IMR-90 (cell line): ENCODE results near the gene ASPHD2. TPM values are rescaled to one million over a fixed set of nuclear protein-coding genes. Genes with fewer than 3 reads are reported as not detected.

Source experiments
- ATAC-seq: fragments of 200-7000 bp; cut with Tn5 transposase; 2 replicates; pipeline ENCODE4 v1.9.1; 2020; ENCODE audit warnings: low read depth, mild to moderate bottlenecking, moderate library complexity
- BruUV-seq: library from RNA; stranded (reverse); fragments of 400-500 nt; replicated peaks from 2 replicates; lab custom pipeline; 2021; lab: Mats Ljungman, UMichigan
- CTCF ChIA-PET: fragments of 300-600 bp; formaldehyde crosslinking; extraction: SDS; loops from one replicate; lab custom pipeline; 2021; ENCODE audit warnings: antibody characterized with exemption; lab: Yijun Ruan, JAX
- POLR2A ChIA-PET: fragments of 300-600 bp; sonication (Branson Sonifier 250); formaldehyde crosslinking; loops from one replicate; lab custom pipeline; 2022; ENCODE audit warnings: antibody characterized with exemption; ENCODE audit not compliant: unreplicated experiment; lab: Charles Lee
- DNase-seq: peaks from one replicate; pipeline ENCODE4 v3.0.0; 2013
- H2AFZ ChIP-seq: replicated peaks from 2 replicates; pipeline ENCODE3; 2013; ENCODE audit warnings: low read length, mild to moderate bottlenecking; ENCODE audit not compliant: poor library complexity
- H2AK5ac ChIP-seq: 2 replicates; pipeline ENCODE4 v1.6.1; 2013; ENCODE audit warnings: low read depth, low read length, inconsistent platforms
- H2AK9ac ChIP-seq: replicated peaks from 2 replicates; pipeline ENCODE3; 2013; ENCODE audit warnings: mild to moderate bottlenecking, low read depth, low read length, moderate library complexity; ENCODE audit not compliant: poor library complexity
- H2BK120ac ChIP-seq: 2 replicates; pipeline ENCODE4 v1.6.1; 2013; ENCODE audit warnings: low read depth, low read length, inconsistent platforms
- H2BK15ac ChIP-seq: 3 replicates; pipeline ENCODE4 v1.6.1; 2013; ENCODE audit warnings: low read depth, low read length, inconsistent platforms
- H2BK20ac ChIP-seq: 2 replicates; pipeline ENCODE4 v1.6.1; 2013; ENCODE audit warnings: low read depth, mild to moderate bottlenecking, inconsistent platforms, low read length, moderate library complexity
- H2BK5ac ChIP-seq: 2 replicates; pipeline ENCODE4 v1.6.1; 2013; ENCODE audit warnings: mild to moderate bottlenecking, low read depth, low read length, inconsistent platforms; ENCODE audit not compliant: poor library complexity, severe bottlenecking
- H3K14ac ChIP-seq: replicated peaks from 2 replicates; pipeline ENCODE4 v1.6.1; 2013; ENCODE audit warnings: low read depth, low read length, inconsistent platforms
- H3K18ac ChIP-seq: 2 replicates; pipeline ENCODE4 v1.6.1; 2013; ENCODE audit warnings: low read depth, low read length, control low read depth
- H3K23ac ChIP-seq: 2 replicates; pipeline ENCODE4 v1.6.1; 2013; ENCODE audit warnings: low read depth, low read length, inconsistent platforms
- H3K27ac ChIP-seq: 2 replicates; pipeline ENCODE4 v1.5.1; 2013; ENCODE audit warnings: mild to moderate bottlenecking, control low read depth, low read length; ENCODE audit not compliant: insufficient read depth
- H3K27me3 ChIP-seq: 2 replicates; pipeline ENCODE4 v1.6.1; 2013; ENCODE audit warnings: low read length; ENCODE audit not compliant: control insufficient read depth, insufficient read depth
- H3K36me3 ChIP-seq: 2 replicates; pipeline ENCODE4 v1.6.1; 2013; ENCODE audit warnings: low read length, mixed read lengths; ENCODE audit not compliant: control insufficient read depth, insufficient read depth
- H3K4ac ChIP-seq: 2 replicates; pipeline ENCODE4 v1.6.1; 2013; ENCODE audit warnings: low read depth, low read length, inconsistent platforms
- H3K4me1 ChIP-seq: 2 replicates; pipeline ENCODE4 v1.6.1; 2013; ENCODE audit warnings: low read length, mixed read lengths; ENCODE audit not compliant: control insufficient read depth, insufficient read depth
- H3K4me2 ChIP-seq: 2 replicates; pipeline ENCODE4 v1.6.1; 2013; ENCODE audit warnings: low read depth, mild to moderate bottlenecking, control low read depth, low read length, moderate library complexity
- H3K4me3 ChIP-seq: 2 replicates; pipeline ENCODE4 v1.5.1; 2013; ENCODE audit warnings: low read depth, mild to moderate bottlenecking, control low read depth, low read length, moderate library complexity; ENCODE audit not compliant: insufficient read depth
- H3K56ac ChIP-seq: 2 replicates; pipeline ENCODE4 v1.6.1; 2013; ENCODE audit warnings: low read length, inconsistent platforms; ENCODE audit not compliant: insufficient read depth; ENCODE audit errors: extremely low read depth
- H3K79me1 ChIP-seq, 2 experiments: 2 replicates each; pipeline ENCODE4 v1.6.1; 2013; ENCODE audit warnings: low read length in 2 of 2, inconsistent platforms in 1 of 2, low read depth in 1 of 2
- H3K9ac ChIP-seq: 2 replicates; pipeline ENCODE4 v1.6.1; 2013; ENCODE audit warnings: low read depth, low read length, control low read depth
- H3K9me1 ChIP-seq: 2 replicates; pipeline ENCODE4 v1.6.1; 2013; ENCODE audit warnings: low read length, inconsistent platforms; ENCODE audit not compliant: insufficient read depth
- H3K9me3 ChIP-seq: 2 replicates; pipeline ENCODE4 v1.6.1; 2013; ENCODE audit warnings: low read length; ENCODE audit not compliant: control insufficient read depth, insufficient read depth
- H4K20me1 ChIP-seq: 2 replicates; pipeline ENCODE4 v1.6.1; 2013; ENCODE audit warnings: low read length, inconsistent platforms; ENCODE audit not compliant: insufficient read depth
- H4K5ac ChIP-seq: 2 replicates; pipeline ENCODE4 v1.6.1; 2013; ENCODE audit warnings: mild to moderate bottlenecking, low read depth, low read length, control low read depth
- H4K8ac ChIP-seq, 2 experiments: 2 replicates each; pipeline ENCODE4 v1.6.1; 2013; ENCODE audit warnings: low read depth in 2 of 2, low read length in 2 of 2, control low read depth in 1 of 2, inconsistent platforms in 1 of 2
- H4K91ac ChIP-seq: 2 replicates; pipeline ENCODE4 v1.6.1; 2013; ENCODE audit warnings: low read depth, low read length, inconsistent platforms; ENCODE audit not compliant: insufficient read depth
- BHLHE40 ChIP-seq: fragments of 150-350 bp; IDR thresholded peaks from 2 replicates; pipeline ENCODE4 v1.6.1; 2016; ENCODE audit warnings: mild to moderate bottlenecking, low read depth, low read length
- CEBPB ChIP-seq: IDR thresholded peaks from 2 replicates; pipeline ENCODE4 v1.6.1; 2012; ENCODE audit warnings: low read depth, low read length, improper control_type of control experiment
- CHD1 ChIP-seq: IDR thresholded peaks from 2 replicates; pipeline ENCODE4 v1.6.1; 2012; ENCODE audit warnings: low read depth, low read length, improper control_type of control experiment
- FOS ChIP-seq: fragments of 150-350 bp; IDR thresholded peaks from 2 replicates; pipeline ENCODE4 v1.6.1; 2016; ENCODE audit warnings: low read depth, low read length
- MAFK ChIP-seq: IDR thresholded peaks from 2 replicates; pipeline ENCODE4 v1.6.1; 2012; ENCODE audit warnings: low read depth, low read length, improper control_type of control experiment
- MAZ ChIP-seq: IDR thresholded peaks from 2 replicates; pipeline ENCODE4 v1.6.1; 2012; ENCODE audit warnings: low read depth, mild to moderate bottlenecking, low read length, improper control_type of control experiment, moderate library complexity, borderline replicate concordance
- MXI1 ChIP-seq: IDR thresholded peaks from 2 replicates; pipeline ENCODE4 v1.6.1; 2012; ENCODE audit warnings: low read depth, mild to moderate bottlenecking, low read length, moderate library complexity, borderline replicate concordance
- NFE2L2 ChIP-seq: fragments of 150-350 bp; IDR thresholded peaks from 2 replicates; pipeline ENCODE4 v1.6.1; 2016; ENCODE audit warnings: low read depth, mild to moderate bottlenecking, low read length
- POLR2A ChIP-seq: IDR thresholded peaks from 2 replicates; pipeline ENCODE4 v1.6.1; 2012; ENCODE audit warnings: mild to moderate bottlenecking, low read depth, low read length
- RAD21 ChIP-seq: IDR thresholded peaks from 2 replicates; pipeline ENCODE4 v1.6.1; 2012; ENCODE audit warnings: low read length, improper control_type of control experiment
- RCOR1 ChIP-seq: IDR thresholded peaks from 2 replicates; pipeline ENCODE4 v1.6.1; 2012; ENCODE audit warnings: mild to moderate bottlenecking, low read length, improper control_type of control experiment; ENCODE audit not compliant: insufficient replicate concordance
- RFX5 ChIP-seq: IDR thresholded peaks from 2 replicates; pipeline ENCODE4 v1.8.0; 2012; ENCODE audit warnings: low read depth, mild to moderate bottlenecking, low read length, moderate library complexity
- SMC3 ChIP-seq: fragments of 150-350 bp; IDR thresholded peaks from 2 replicates; pipeline ENCODE4 v1.6.1; 2016; ENCODE audit warnings: low read depth, mild to moderate bottlenecking, antibody characterized with exemption, low read length, moderate library complexity
- WGBS, 2 experiments: methylation state at CpG; one replicate each; pipeline versions ENCODE4 v1.1.5 to v1.1.7; 2013; ENCODE audit warnings: missing lambda C conversion rate in 2 of 2; ENCODE audit not compliant: insufficient read length in 1 of 2; ENCODE audit errors: extremely low coverage in 2 of 2; 5-methylcytosine and 5-hydroxymethylcytosine counted together
- dilution Hi-C: fragments of 300-500 bp; cut with HindIII; formaldehyde crosslinking; loops from one replicate; pipeline ENCODE4 v1.14.3; 2018; ENCODE audit warnings: low sequenced_read_pairs; ENCODE audit not compliant: unreplicated experiment
- in situ Hi-C: fragments of 300-500 bp; cut with MboI; formaldehyde crosslinking; loops from 3 replicates; pipeline ENCODE4 v1.14.3; 2019; ENCODE audit warnings: low sequenced_read_pairs, inconsistent platforms, mixed read lengths
- intact Hi-C: fragments of 100-400 bp; cut with micrococcal nuclease; formaldehyde crosslinking; loops from 2 replicates; pipeline ENCODE4 v1.10.0; 2022
- polyA plus RNA-seq, 3 experiments: library from polyadenylated mRNA; depleted of rRNA; stranded (reverse); fragments of >200 nt; gene quantifications; 2 replicates each; pipeline ENCODE4 v1.2.3, GENCODE V29; 2012; ENCODE audit warnings: low replicate concordance in 1 of 3
- total RNA-seq: library from RNA; depleted of rRNA; stranded (reverse); fragments of >200 nt; gene quantifications from 2 replicates; pipeline ENCODE4 v1.2.3, GENCODE V29; 2012
- TF ChIP-seq, protein P1 (sequence below): conservative IDR thresholded peaks from 2 replicates; pipeline ENCODE4 v1.5.1; 2012; ENCODE audit warnings: mild to moderate bottlenecking, low read depth, low read length, improper control_type of control experiment
- TF ChIP-seq, protein P2 (sequence below): fragments of 150-350 bp; IDR thresholded peaks from 2 replicates; pipeline ENCODE4 v1.6.1; 2016; ENCODE audit warnings: low read depth, mild to moderate bottlenecking, low read length, moderate library complexity, borderline replicate concordance
- TF ChIP-seq, protein P3 (sequence below): fragments of 150-350 bp; IDR thresholded peaks from 2 replicates; pipeline ENCODE4 v1.6.1; 2017; ENCODE audit warnings: mild to moderate bottlenecking, antibody characterized with exemption, low read length, low read depth

ASPHD2 gene
- total and polyA plus RNA-seq, 2 of the 4 experiments (the other 2 are of a cell fraction) = 1.3 to 1.4 TPM

DNA sequence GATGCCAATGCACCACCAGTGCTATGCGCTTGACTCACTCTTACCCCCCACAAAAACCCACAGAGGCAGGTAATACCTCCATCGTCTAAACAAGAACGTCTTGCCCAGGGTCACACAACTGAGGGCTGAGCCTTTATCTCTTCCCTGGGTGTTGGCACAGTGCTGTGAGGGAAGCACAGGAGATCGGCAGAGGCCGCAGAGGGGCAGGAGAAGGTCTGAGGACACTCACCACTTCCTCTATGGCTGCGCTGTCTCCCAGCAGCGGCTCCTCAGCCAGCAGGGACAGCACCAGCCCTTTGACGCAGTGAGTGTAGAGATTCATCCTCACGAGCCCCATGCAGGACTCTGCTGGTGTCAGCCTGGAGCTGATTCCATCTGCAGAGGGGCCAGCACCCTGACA, 34.6 kb downstream of the ASPHD2 start:
- intact Hi-C loops = no loop called here
- in situ Hi-C loops = loop anchor here (5.0 kb wide), 1 partner anchor 61 kb away; no protein-coding TSS in a partner anchor
- no TSS peak for BruUV-seq

More for the DNA sequence above, 34.6 kb downstream of the ASPHD2 start:
- no peaks in the 10 kb centered on the region; the same call in 1 of the 2 replicates for H3K9me1 ChIP-seq
- no peak overlapping the region for H3K23ac ChIP-seq
- no peak overlapping the region for H3K4me2 ChIP-seq
- ATAC-seq (no peak), DNase-seq (no peak)
- no peak overlapping the region for H2AK5ac ChIP-seq
- H2AFZ ChIP-seq = no peak overlapping the region
- H2BK5ac ChIP-seq = no peak overlapping the region
- H3K14ac ChIP-seq = no peak overlapping the region
- H2AK9ac ChIP-seq = no peak overlapping the region
- H2BK20ac ChIP-seq = no peak overlapping the region
- H3K9ac ChIP-seq = no peak overlapping the region
- H4K20me1 ChIP-seq = 0 out of 2 replicates have a peak, but pooled peaks cover 6% of the 10 kb centered on the region
- no peak overlapping the region for H3K18ac ChIP-seq
- no peak overlapping the region for H2BK15ac ChIP-seq
- H4K8ac ChIP-seq = no peak overlapping the region
- dilution Hi-C loops = no loop called here
- H4K5ac ChIP-seq = no peak overlapping the region
- no peak overlapping the region for H3K4ac ChIP-seq
- peaks cover 50% of the 10 kb centered on the region for H3K36me3 ChIP-seq
- no peaks in the 10 kb centered on the region for H3K4me1 ChIP-seq
- no peaks in the 10 kb centered on the region for H3K9me3 ChIP-seq
- TF ChIP-seq SMC3 (no peak), RFX5 (no peak), RAD21 (no peak), MAFK (no peak), CHD1 (no peak), POLR2A (no peak), NFE2L2 (no peak), CEBPB (no peak), BHLHE40 (no peak), MXI1 (no peak), FOS (no peak), MAZ (no peak), RCOR1 (no peak)
- TF ChIP-seq, protein P1, sequence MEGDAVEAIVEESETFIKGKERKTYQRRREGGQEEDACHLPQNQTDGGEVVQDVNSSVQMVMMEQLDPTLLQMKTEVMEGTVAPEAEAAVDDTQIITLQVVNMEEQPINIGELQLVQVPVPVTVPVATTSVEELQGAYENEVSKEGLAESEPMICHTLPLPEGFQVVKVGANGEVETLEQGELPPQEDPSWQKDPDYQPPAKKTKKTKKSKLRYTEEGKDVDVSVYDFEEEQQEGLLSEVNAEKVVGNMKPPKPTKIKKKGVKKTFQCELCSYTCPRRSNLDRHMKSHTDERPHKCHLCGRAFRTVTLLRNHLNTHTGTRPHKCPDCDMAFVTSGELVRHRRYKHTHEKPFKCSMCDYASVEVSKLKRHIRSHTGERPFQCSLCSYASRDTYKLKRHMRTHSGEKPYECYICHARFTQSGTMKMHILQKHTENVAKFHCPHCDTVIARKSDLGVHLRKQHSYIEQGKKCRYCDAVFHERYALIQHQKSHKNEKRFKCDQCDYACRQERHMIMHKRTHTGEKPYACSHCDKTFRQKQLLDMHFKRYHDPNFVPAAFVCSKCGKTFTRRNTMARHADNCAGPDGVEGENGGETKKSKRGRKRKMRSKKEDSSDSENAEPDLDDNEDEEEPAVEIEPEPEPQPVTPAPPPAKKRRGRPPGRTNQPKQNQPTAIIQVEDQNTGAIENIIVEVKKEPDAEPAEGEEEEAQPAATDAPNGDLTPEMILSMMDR = no peak
- TF ChIP-seq, protein P2, sequence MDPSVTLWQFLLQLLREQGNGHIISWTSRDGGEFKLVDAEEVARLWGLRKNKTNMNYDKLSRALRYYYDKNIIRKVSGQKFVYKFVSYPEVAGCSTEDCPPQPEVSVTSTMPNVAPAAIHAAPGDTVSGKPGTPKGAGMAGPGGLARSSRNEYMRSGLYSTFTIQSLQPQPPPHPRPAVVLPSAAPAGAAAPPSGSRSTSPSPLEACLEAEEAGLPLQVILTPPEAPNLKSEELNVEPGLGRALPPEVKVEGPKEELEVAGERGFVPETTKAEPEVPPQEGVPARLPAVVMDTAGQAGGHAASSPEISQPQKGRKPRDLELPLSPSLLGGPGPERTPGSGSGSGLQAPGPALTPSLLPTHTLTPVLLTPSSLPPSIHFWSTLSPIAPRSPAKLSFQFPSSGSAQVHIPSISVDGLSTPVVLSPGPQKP = no peak
- TF ChIP-seq, protein P3, sequence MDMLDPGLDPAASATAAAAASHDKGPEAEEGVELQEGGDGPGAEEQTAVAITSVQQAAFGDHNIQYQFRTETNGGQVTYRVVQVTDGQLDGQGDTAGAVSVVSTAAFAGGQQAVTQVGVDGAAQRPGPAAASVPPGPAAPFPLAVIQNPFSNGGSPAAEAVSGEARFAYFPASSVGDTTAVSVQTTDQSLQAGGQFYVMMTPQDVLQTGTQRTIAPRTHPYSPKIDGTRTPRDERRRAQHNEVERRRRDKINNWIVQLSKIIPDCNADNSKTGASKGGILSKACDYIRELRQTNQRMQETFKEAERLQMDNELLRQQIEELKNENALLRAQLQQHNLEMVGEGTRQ = no peak
- H3K27ac ChIP-seq = no peak overlapping the region
- ChIA-PET POLR2A (no interaction called here), CTCF (no interaction called here)
- H3K79me1 ChIP-seq = peaks cover 3 to 11% of the 10 kb centered on the region in 2 experiments; a peak in 3 of 4 replicates
- H2BK120ac ChIP-seq = no peak overlapping the region
- H3K56ac ChIP-seq = no peak overlapping the region
- no peaks in the 10 kb centered on the region for H3K27me3 ChIP-seq
- H4K91ac ChIP-seq = no peak overlapping the region
- WGBS, 2 experiments = no CpG with 5 or more reads among the region's 9 CpGs
- H3K4me3 ChIP-seq = no peak overlapping the region
